Smooth muscle cell of the brain vasculature (primary cell): ENCODE measurements around the gene KIAA1210.
A peak's percentile ranks its signal among the peaks of the same experiment; 100 is the strongest.

Source experiments
- DNase-seq: peaks from one replicate; pipeline ENCODE4 v3.0.0-alpha.2; 2012; ENCODE audit warnings: low read depth, low spot score

Gene KIAA1210

GRCh38 chrX:119127650-119128049 is at the start of gene KIAA1210:
KIAA1210 (minus strand) TSS chrX:119127812; CDS start chrX:119123642, 4,170 bp downstream.
- no peak for DNase-seq

- DNase-seq = no peak
Measured at GRCh38 chrX:119177278-119177677, 49.7 kb upstream of the KIAA1210 start.

GRCh38 chrX:119174900-119175299 is 47.3 kb upstream of the KIAA1210 start:
- DNase-seq = no peak

- DNase-seq = no peak
Measured at GRCh38 chrX:119168104-119168503, 40.5 kb upstream of the KIAA1210 start.

- no peak for DNase-seq
Measured at GRCh38 chrX:119158226-119158625, 30.6 kb upstream of the KIAA1210 start.

- DNase-seq = no peak
Measured at GRCh38 chrX:119156241-119156640, 28.6 kb upstream of the KIAA1210 start.

GRCh38 chrX:119155416-119156035 is 27.9 kb upstream of the KIAA1210 start:
- no peak for DNase-seq

GRCh38 chrX:119151051-119151380 is 23.4 kb upstream of the KIAA1210 start:
- no peak for DNase-seq

- no peak for DNase-seq
Measured at GRCh38 chrX:119150163-119151050, 22.8 kb upstream of the KIAA1210 start.

GRCh38 chrX:119147486-119147885 is 19.9 kb upstream of the KIAA1210 start:
- no peak for DNase-seq

- DNase-seq = no peak
Measured at GRCh38 chrX:119145241-119145653, 17.6 kb upstream of the KIAA1210 start.

- DNase-seq = no peak
Measured at GRCh38 chrX:119134466-119134865, 6.9 kb upstream of the KIAA1210 start.

- no peak for DNase-seq
Measured at GRCh38 chrX:119132961-119133360, 5.3 kb upstream of the KIAA1210 start.

GRCh38 chrX:119132316-119132715 is 4.7 kb upstream of the KIAA1210 start:
- no peak for DNase-seq

- DNase-seq = no peak
Measured at GRCh38 chrX:119130911-119131310, 3.3 kb upstream of the KIAA1210 start.

GRCh38 chrX:119121341-119121740 is 6.3 kb downstream of the KIAA1210 start:
- DNase-seq = no peak

GRCh38 chrX:119118780-119119395 is 8.7 kb downstream of the KIAA1210 start:
- peak; percentile 21 for DNase-seq

- no peak for DNase-seq
Measured at GRCh38 chrX:119107206-119107605, 20.4 kb downstream of the KIAA1210 start.

- DNase-seq = no peak
Measured at GRCh38 chrX:119105826-119106225, 21.8 kb downstream of the KIAA1210 start.

- no peak for DNase-seq
Measured at GRCh38 chrX:119101168-119101567, 26.4 kb downstream of the KIAA1210 start.

GRCh38 chrX:119095936-119096335 is 31.7 kb downstream of the KIAA1210 start:
- no peak for DNase-seq

GRCh38 chrX:119094819-119095218 is 32.8 kb downstream of the KIAA1210 start:
- DNase-seq = no peak
